ENCODE data around the gene NTRK2. TPM values are rescaled to one million over a fixed set of nuclear protein-coding genes. Genes with fewer than 3 reads are reported as not detected.

The NTRK2 gene
- total and polyA plus RNA-seq, 2 experiments from 2014 or later = 0.99 to 3.7 TPM

DNA sequence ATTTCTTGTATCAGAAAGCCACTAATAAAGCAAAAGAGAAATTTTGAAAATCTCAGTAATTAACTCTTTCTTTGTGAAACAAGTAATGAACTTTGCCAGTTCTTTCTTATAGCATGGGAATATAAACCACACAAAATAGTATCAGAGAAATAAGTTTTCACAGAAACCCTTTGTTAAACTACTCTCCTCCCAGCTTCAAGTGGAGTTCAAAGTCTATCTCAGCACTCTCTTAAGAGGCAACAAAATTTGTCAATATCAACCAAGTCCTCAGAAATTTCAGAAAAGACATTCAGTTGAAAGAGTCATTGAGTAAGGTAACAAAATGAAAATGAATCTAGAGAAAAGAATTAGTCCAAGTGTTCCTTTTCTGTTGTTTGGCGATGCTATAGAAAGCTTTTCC, 89.3 kb downstream of the NTRK2 start:
- Histone ChIP-seq H3K27ac (no peak overlapping the region), H3K4me1 (ENCODE audit: insufficient read depth) (no peaks in the 10 kb centered on the region), H4K20me1 (ENCODE audit: insufficient read depth, poor library complexity, severe bottlenecking) (no peaks in the 10 kb centered on the region), H3K36me3 (replicated peaks; ENCODE audit: insufficient read depth, low read depth) (no peaks in the 10 kb centered on the region), H3K79me2 (no peaks in the 10 kb centered on the region), H3K27me3 (no peaks in the 10 kb centered on the region), H3K9me3 (ENCODE audit: low read depth) (no peaks in the 10 kb centered on the region), H2AFZ (no peak overlapping the region), H3K4me2 (no peak overlapping the region), H3K9me2 (replicated peaks; ENCODE audit: insufficient read depth) (no peaks in the 10 kb centered on the region), H3K4me3 (no peak overlapping the region)
- WGBS (ENCODE audit: low lambda C conversion rate, missing lambda C conversion rate) = 88% methylated on average over 1 of the region's 1 CpG
- DNase-seq (ENCODE audit: low spot score) = no peak
- no peak for TF ChIP-seq EZH2phosphoT487 (IDR thresholded peaks at IDR 0.05; ENCODE audit: low read depth, severe bottlenecking, unreplicated experiment)
- TF ChIP-seq, protein P1, sequence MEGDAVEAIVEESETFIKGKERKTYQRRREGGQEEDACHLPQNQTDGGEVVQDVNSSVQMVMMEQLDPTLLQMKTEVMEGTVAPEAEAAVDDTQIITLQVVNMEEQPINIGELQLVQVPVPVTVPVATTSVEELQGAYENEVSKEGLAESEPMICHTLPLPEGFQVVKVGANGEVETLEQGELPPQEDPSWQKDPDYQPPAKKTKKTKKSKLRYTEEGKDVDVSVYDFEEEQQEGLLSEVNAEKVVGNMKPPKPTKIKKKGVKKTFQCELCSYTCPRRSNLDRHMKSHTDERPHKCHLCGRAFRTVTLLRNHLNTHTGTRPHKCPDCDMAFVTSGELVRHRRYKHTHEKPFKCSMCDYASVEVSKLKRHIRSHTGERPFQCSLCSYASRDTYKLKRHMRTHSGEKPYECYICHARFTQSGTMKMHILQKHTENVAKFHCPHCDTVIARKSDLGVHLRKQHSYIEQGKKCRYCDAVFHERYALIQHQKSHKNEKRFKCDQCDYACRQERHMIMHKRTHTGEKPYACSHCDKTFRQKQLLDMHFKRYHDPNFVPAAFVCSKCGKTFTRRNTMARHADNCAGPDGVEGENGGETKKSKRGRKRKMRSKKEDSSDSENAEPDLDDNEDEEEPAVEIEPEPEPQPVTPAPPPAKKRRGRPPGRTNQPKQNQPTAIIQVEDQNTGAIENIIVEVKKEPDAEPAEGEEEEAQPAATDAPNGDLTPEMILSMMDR (IDR thresholded peaks at IDR 0.05; ENCODE audit: poor library complexity) = no peak
- TF ChIP-seq EZH2 (IDR thresholded peaks at IDR 0.05; ENCODE audit: borderline replicate concordance) = no peak

DNA sequence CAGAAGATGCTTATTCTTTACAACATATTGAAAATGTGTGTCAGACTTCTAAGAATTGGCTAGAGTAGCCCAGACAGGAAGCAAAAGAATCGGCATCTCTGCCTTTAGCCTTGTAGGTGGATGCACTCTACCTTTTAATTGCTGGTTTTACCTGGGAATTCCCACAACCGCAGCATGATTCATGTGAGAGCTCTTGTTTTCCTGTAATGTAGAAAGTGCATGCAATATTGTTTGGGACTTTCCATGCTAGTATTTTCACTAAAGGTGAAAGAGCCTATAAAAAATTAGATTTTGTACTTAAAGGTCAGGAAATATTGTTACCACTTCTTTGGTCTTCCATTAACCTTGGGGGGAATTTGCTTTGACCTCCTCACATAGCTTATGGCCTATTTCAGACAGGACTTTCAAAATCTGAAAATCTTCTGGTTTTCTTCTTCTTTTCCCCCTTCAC, 89.8 kb downstream of the NTRK2 start:
- TF ChIP-seq EZH2 (IDR thresholded peaks at IDR 0.05; ENCODE audit: borderline replicate concordance) (no peak), EZH2phosphoT487 (IDR thresholded peaks at IDR 0.05; ENCODE audit: low read depth, severe bottlenecking, unreplicated experiment) (no peak)
- TF ChIP-seq, protein P1 (IDR thresholded peaks at IDR 0.05; ENCODE audit: poor library complexity) = no peak
- H3K79me2 ChIP-seq = no peaks in the 10 kb centered on the region
- H3K4me1 ChIP-seq (ENCODE audit: insufficient read depth) = no peaks in the 10 kb centered on the region
- no peaks in the 10 kb centered on the region for H3K9me2 ChIP-seq (replicated peaks; ENCODE audit: insufficient read depth)
- no peaks in the 10 kb centered on the region for H3K27me3 ChIP-seq
- WGBS (ENCODE audit: low lambda C conversion rate, missing lambda C conversion rate) = 91% methylated on average over 2 of the region's 2 CpGs
- H2AFZ ChIP-seq = no peak overlapping the region
- no peak overlapping the region for H3K4me3 ChIP-seq
- DNase-seq (ENCODE audit: low spot score) = no peak
- H4K20me1 ChIP-seq (ENCODE audit: insufficient read depth, poor library complexity, severe bottlenecking) = no peaks in the 10 kb centered on the region
- no peaks in the 10 kb centered on the region for H3K9me3 ChIP-seq (ENCODE audit: low read depth)
- H3K36me3 ChIP-seq (replicated peaks; ENCODE audit: insufficient read depth, low read depth) = no peaks in the 10 kb centered on the region
- no peak overlapping the region for H3K27ac ChIP-seq
- H3K4me2 ChIP-seq = no peak overlapping the region

DNA sequence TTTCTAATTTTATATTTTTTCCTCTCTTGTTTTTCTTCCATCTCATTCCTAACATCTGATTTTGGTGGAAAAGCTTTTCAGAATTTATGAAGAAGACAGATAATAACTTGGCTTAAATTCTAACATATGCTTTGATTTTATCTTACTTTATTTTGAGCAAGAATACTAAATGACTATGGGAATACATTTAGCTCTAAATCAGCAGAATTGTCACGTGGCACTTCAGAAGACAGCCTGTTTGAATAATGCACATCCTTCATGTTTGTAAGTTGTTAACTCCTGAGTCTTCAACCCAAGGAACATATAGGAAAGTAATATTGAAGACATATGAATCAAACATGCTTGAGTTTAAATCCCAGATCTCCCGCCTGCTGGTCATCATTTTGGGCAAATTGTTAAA, 90.3 kb downstream of the NTRK2 start:
- Histone ChIP-seq H3K36me3 (replicated peaks; ENCODE audit: insufficient read depth, low read depth) (no peaks in the 10 kb centered on the region), H3K4me2 (no peak overlapping the region), H3K4me1 (ENCODE audit: insufficient read depth) (no peaks in the 10 kb centered on the region), H3K27me3 (no peaks in the 10 kb centered on the region), H3K9me3 (ENCODE audit: low read depth) (no peaks in the 10 kb centered on the region), H3K9me2 (replicated peaks; ENCODE audit: insufficient read depth) (no peaks in the 10 kb centered on the region), H3K27ac (no peak overlapping the region), H2AFZ (no peak overlapping the region), H4K20me1 (ENCODE audit: insufficient read depth, poor library complexity, severe bottlenecking) (no peaks in the 10 kb centered on the region), H3K4me3 (no peak overlapping the region), H3K79me2 (no peaks in the 10 kb centered on the region)
- WGBS (ENCODE audit: low lambda C conversion rate, missing lambda C conversion rate) = 85% methylated on average over 2 of the region's 2 CpGs
- no peak for DNase-seq (ENCODE audit: low spot score)
- no peak for TF ChIP-seq EZH2 (IDR thresholded peaks at IDR 0.05; ENCODE audit: borderline replicate concordance)
- TF ChIP-seq EZH2phosphoT487 (IDR thresholded peaks at IDR 0.05; ENCODE audit: low read depth, severe bottlenecking, unreplicated experiment) = no peak
- TF ChIP-seq, protein P1 (IDR thresholded peaks at IDR 0.05; ENCODE audit: poor library complexity) = no peak

All from hepatocyte (in vitro differentiated cells).